Measurements from ENCODE around the gene RAB34.
A peak's percentile ranks its signal among the peaks of the same experiment; 100 is the strongest.

The RAB34 gene

GRCh38 chr17:28718333-28719020 is 809 bp upstream of the RAB34 start:
- no peak for TF ChIP-seq CTCF (IDR thresholded peaks at IDR 0.05; ENCODE audit: poor library complexity, severe bottlenecking)
- Histone ChIP-seq H3K4me1 (ENCODE audit: insufficient read depth, poor library complexity, severe bottlenecking) (peaks cover 18% of the 10 kb centered on the region), H3K36me3 (ENCODE audit: low read depth) (peaks cover 64% of the 10 kb centered on the region), H3K27ac (ENCODE audit: poor library complexity, severe bottlenecking) (peak overlapping the region; percentile 92), H3K9me3 (ENCODE audit: severe bottlenecking) (no peaks in the 10 kb centered on the region), H3K27me3 (ENCODE audit: insufficient read depth, poor library complexity, severe bottlenecking) (no peaks in the 10 kb centered on the region), H3K4me3 (ENCODE audit: severe bottlenecking) (peak overlapping the region; percentile 56)
- no peak for DNase-seq (ENCODE audit: low spot score)
- no peak for ATAC-seq (ENCODE audit: low read depth)

- TF ChIP-seq CTCF (IDR thresholded peaks at IDR 0.05; ENCODE audit: poor library complexity, severe bottlenecking) = no peak
- Histone ChIP-seq H3K9me3 (ENCODE audit: severe bottlenecking) (no peaks in the 10 kb centered on the region), H3K27ac (ENCODE audit: poor library complexity, severe bottlenecking) (peak overlapping the region; percentile 92), H3K4me1 (ENCODE audit: insufficient read depth, poor library complexity, severe bottlenecking) (peaks cover 9% of the 10 kb centered on the region), H3K36me3 (ENCODE audit: low read depth) (peaks cover 49% of the 10 kb centered on the region), H3K4me3 (ENCODE audit: severe bottlenecking) (peak overlapping the region; percentile 56), H3K27me3 (ENCODE audit: insufficient read depth, poor library complexity, severe bottlenecking) (no peaks in the 10 kb centered on the region)
- no peak for DNase-seq (ENCODE audit: low spot score)
- peak; percentile 2; the same call in 1 of the 3 replicates for ATAC-seq (ENCODE audit: low read depth)
Measured at GRCh38 chr17:28716740-28717577, 709 bp downstream of the RAB34 start.

GRCh38 chr17:28715217-28715616 is 2.5 kb downstream of the RAB34 start:
- ATAC-seq (ENCODE audit: low read depth) (no peak), DNase-seq (ENCODE audit: low spot score) (no peak)
- Histone ChIP-seq H3K9me3 (ENCODE audit: severe bottlenecking) (no peaks in the 10 kb centered on the region), H3K27me3 (ENCODE audit: insufficient read depth, poor library complexity, severe bottlenecking) (no peaks in the 10 kb centered on the region), H3K27ac (ENCODE audit: poor library complexity, severe bottlenecking) (no peak overlapping the region), H3K4me3 (ENCODE audit: severe bottlenecking) (no peak overlapping the region), H3K4me1 (ENCODE audit: insufficient read depth, poor library complexity, severe bottlenecking) (peaks cover 9% of the 10 kb centered on the region), H3K36me3 (ENCODE audit: low read depth) (peaks cover 31% of the 10 kb centered on the region)
- TF ChIP-seq CTCF (IDR thresholded peaks at IDR 0.05; ENCODE audit: poor library complexity, severe bottlenecking) = no peak

- DNase-seq (ENCODE audit: low spot score) = no peak
- no peak for ATAC-seq (ENCODE audit: low read depth)
- no peaks in the 10 kb centered on the region for H3K9me3 ChIP-seq (ENCODE audit: severe bottlenecking)
- no peak overlapping the region for H3K27ac ChIP-seq (ENCODE audit: poor library complexity, severe bottlenecking)
- H3K4me3 ChIP-seq (ENCODE audit: severe bottlenecking) = no peak overlapping the region
- peaks cover 29% of the 10 kb centered on the region for H3K36me3 ChIP-seq (ENCODE audit: low read depth)
- peaks cover 9% of the 10 kb centered on the region for H3K4me1 ChIP-seq (ENCODE audit: insufficient read depth, poor library complexity, severe bottlenecking)
- TF ChIP-seq CTCF (IDR thresholded peaks at IDR 0.05; ENCODE audit: poor library complexity, severe bottlenecking) = no peak
- no peaks in the 10 kb centered on the region for H3K27me3 ChIP-seq (ENCODE audit: insufficient read depth, poor library complexity, severe bottlenecking)
Measured at GRCh38 chr17:28714281-28714680, 3.4 kb downstream of the RAB34 start.
